ENCODE measurements around the gene C4A. TPM values are rescaled to one million over a fixed set of nuclear protein-coding genes. Genes with fewer than 3 reads are reported as not detected.

Gene C4A
- total and polyA plus RNA-seq, 2 of the 13 experiments (the other 11 are each of a cell fraction or from before 2014, with no cell fraction given), result 165 to 478 TPM

DNA sequence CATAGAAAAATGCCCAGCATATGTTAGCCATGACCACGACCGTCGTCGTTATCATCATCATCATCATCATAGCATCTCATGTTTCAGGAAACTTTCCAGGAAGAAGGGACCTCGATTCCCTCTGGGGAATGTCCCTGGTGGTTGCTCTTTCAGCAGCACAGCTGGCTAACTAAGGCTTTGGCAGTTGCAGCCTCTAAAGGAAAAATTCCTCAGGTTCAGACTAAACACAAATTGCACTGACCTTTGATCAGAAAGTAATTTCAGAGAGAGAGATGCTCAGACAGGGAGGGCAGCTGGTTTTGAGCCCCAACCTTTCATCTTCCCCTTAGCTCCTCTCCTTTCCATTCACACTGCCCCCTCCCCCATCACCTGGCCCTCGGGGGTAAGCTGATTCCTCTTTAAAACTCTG is 41.6 kb upstream of the C4A start (continued):
- TF ChIP-seq HMGA1 (CRISPR knock-in tag; conservative IDR thresholded peaks at IDR 0.05), result no peak
- TF ChIP-seq NFAT5 (CRISPR knock-in tag; IDR thresholded peaks at IDR 0.05), result no peak
- no peak for TF ChIP-seq ZZZ3 (CRISPR knock-in tag; IDR thresholded peaks at IDR 0.05; ENCODE audit: borderline replicate concordance)
- no peak for TF ChIP-seq MTA3 (CRISPR knock-in tag; IDR thresholded peaks at IDR 0.05)
- TF ChIP-seq ZNF33B (CRISPR knock-in tag; IDR thresholded peaks at IDR 0.05), result no peak
- no peak for TF ChIP-seq ZNF891 (CRISPR knock-in tag; IDR thresholded peaks at IDR 0.05)
- TF ChIP-seq FOXO1 (CRISPR knock-in tag; IDR thresholded peaks at IDR 0.05), result no peak
- TF ChIP-seq RFX3 (CRISPR knock-in tag; IDR thresholded peaks at IDR 0.05), result no peak
- no peak for TF ChIP-seq ZNF761 (CRISPR knock-in tag; conservative IDR thresholded peaks at IDR 0.05)
- peak; percentile 22; the same call in 1 of the 2 replicates for TF ChIP-seq NCOA2 (CRISPR knock-in tag; IDR thresholded peaks at IDR 0.05)
- TF ChIP-seq NFE2L1 (CRISPR knock-in tag; IDR thresholded peaks at IDR 0.05; ENCODE audit: borderline replicate concordance), result no peak
- no peak for TF ChIP-seq ZNF232 (CRISPR knock-in tag; IDR thresholded peaks at IDR 0.05; ENCODE audit: borderline replicate concordance)
- TF ChIP-seq, protein P1, sequence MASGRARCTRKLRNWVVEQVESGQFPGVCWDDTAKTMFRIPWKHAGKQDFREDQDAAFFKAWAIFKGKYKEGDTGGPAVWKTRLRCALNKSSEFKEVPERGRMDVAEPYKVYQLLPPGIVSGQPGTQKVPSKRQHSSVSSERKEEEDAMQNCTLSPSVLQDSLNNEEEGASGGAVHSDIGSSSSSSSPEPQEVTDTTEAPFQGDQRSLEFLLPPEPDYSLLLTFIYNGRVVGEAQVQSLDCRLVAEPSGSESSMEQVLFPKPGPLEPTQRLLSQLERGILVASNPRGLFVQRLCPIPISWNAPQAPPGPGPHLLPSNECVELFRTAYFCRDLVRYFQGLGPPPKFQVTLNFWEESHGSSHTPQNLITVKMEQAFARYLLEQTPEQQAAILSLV (CRISPR knock-in tag; IDR thresholded peaks at IDR 0.05; ENCODE audit: borderline replicate concordance), result no peak
- no peak for TF ChIP-seq ZBTB7A (CRISPR knock-in tag; IDR thresholded peaks at IDR 0.05)
- TF ChIP-seq MLX (CRISPR knock-in tag; IDR thresholded peaks at IDR 0.05), result no peak
- TF ChIP-seq ATF4 (CRISPR knock-in tag; IDR thresholded peaks at IDR 0.05), result no peak
- peak; percentile 71 for TF ChIP-seq TEAD3 (CRISPR knock-in tag; optimal IDR thresholded peaks at IDR 0.05; ENCODE audit: borderline replicate concordance)
- no peak for TF ChIP-seq TSC22D2 (CRISPR knock-in tag; IDR thresholded peaks at IDR 0.05; ENCODE audit: borderline replicate concordance)
- no peak for TF ChIP-seq SPEN (CRISPR knock-in tag; IDR thresholded peaks at IDR 0.05; ENCODE audit: low read depth)
- TF ChIP-seq YEATS2 (CRISPR knock-in tag; IDR thresholded peaks at IDR 0.05; ENCODE audit: borderline replicate concordance), result no peak
- no peak for TF ChIP-seq ZNF552 (CRISPR knock-in tag; IDR thresholded peaks at IDR 0.05; ENCODE audit: borderline replicate concordance)
- peak; percentile 40; the same call in 1 of the 2 replicates for TF ChIP-seq HNF4G (IDR thresholded peaks at IDR 0.05; ENCODE audit: borderline replicate concordance, low read depth, low read length)
- peak; percentile 67 for TF ChIP-seq HNF4G (CRISPR knock-in tag; IDR thresholded peaks at IDR 0.05; ENCODE audit: borderline replicate concordance, low read depth)
- peak; percentile 22; the same call in 1 of the 2 replicates for TF ChIP-seq SMC3 (IDR thresholded peaks at IDR 0.05; ENCODE audit: low read length)
- TF ChIP-seq HNF4A (CRISPR knock-in tag; IDR thresholded peaks at IDR 0.05), result peak; percentile 65
- TF ChIP-seq XRCC5 (optimal IDR thresholded peaks at IDR 0.05; ENCODE audit: low read length), result no peak

Measured in HepG2 (cell line).